Measurements from ENCODE around the gene C16orf74.
A peak's percentile ranks its signal among the peaks of the same experiment; 100 is the strongest.

C16orf74 gene

GRCh38 chr16:85689950-85690320, 61.0 kb downstream of the C16orf74 start:
- no peak for DNase-seq

DNA sequence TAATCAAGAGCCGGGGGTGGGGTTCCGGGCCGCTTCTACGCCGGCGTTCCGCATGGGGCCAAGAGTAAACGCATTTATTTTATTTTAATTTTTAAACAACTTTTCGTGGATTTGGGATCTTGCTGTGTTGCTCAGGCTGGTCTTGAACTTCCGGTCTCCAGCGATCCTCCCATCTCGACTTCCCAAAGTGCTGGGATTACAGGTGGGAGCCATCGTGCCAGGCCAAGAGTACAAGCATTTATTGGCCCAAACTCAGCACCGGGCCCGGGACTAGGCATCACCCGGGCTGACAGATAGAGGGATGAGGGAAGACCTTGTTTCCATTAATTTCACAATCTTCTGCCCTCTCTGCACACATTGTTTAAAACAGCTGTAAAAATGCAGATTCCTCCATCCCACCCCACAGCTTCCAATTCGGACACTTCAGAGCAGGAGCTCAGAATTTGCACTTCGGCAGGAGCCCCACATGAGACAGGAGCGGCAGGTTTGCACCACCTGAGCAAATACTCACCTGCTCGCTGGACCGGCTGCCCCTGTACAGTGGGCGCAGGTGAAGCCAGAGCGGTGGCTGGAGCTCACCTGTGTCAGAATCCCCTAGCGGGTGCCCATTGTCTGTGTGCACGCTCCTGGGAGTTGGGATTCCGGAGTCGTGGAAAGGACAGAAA, 61.5 kb downstream of the C16orf74 start:
- DNase-seq, result no peak

- DNase-seq, result peak; percentile 93
Measured at GRCh38 chr16:85688586-85689284, 62.2 kb downstream of the C16orf74 start, which contains the start of gene GINS2. Gene GINS2 (minus strand): TSS chr16:85688954. CDS start chr16:85688898, 56 bp downstream.

DNA sequence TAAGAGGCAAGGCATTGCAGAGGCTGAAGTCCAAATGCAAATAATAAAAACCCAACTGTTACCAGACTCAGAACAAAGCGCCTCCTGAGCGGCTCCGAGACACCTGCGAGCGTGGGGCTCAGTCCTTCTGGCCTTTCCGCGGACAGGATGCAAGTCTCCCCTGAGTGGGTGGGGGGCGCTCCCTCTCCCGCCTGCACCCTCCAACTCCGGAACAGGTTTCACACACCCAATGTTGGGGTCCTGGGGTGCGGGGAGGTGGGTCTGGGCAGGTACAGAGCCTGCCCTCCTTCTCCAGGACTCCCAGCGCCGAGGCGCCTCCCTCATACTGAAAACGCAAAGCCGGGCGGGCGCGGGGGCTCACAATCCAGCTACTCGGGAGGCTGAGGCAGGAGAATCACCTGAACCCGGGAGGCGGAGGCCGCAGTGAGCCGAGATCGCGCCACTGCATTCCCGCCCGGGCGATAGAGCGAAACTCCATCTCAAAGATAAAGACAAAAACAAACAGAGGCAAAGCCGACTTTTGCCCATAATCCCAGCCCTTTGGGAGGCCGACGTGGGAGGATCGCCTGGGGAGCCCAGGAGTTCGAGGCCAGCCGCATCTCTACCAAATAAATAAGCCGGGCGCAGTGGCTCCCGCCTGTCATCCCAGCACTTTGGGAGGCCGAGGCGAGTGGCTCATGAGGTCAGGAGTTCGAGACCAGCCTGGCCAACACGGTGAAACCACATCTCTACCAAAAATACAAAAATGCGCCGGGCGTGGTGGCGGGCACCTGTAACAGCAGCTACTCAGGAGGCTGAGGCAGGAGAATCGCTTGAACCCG, 63.0 kb downstream of the C16orf74 start:
- peak; percentile 7 for DNase-seq

DNA sequence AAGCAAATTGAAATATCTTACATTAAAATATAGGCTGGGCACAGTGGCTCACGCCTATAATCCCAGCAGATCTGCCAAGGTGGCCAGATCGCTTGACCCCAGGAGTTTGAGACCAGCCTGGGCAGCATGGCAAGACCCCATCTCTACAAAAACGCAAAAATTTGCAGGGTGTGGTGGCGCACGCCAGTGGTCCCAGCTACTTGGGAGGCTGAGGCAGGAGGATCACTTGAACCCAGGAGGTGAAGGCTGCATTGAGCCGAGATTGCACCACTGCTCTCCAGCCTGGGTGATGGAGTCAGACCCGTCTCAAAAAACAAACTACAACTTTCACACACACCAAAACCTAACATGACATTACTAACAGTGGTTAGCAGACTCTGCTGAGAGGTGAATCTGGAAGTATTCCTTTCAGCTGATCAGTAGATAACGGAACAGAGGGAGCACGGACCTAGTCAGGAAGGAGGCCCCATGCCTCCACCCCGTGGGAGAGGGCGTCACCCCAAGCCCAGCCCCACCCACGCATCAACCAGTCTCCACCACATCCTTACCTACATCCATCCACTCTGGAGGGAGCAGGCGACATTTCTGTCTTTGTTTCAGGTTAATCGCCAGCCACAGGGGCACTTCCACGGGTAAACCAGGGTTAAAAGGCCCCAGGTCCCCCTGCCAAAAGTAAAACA, 63.8 kb downstream of the C16orf74 start:
- DNase-seq, result no peak

DNA sequence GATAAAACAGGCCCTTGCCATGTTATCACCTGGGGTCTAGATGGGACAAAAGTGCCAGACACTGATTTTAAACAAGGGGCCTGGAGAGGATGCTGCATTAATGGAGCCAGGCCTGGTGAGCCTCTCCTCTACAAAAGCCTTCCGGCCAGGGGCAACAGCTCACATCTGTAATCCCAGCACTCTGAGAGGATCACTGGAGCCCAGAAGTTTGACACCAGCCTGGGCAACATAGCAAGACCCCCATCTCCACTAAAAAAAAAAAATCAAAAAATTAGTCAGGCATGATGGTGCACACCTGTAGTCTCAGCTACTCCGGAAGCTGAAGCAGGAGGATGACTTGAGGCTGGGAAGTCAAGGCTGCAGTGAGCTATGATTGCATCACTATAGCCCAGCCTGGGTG, 65.6 kb downstream of the C16orf74 start:
- DNase-seq, result no peak

- DNase-seq, result no peak
Measured at GRCh38 chr16:85683363-85683762, 67.5 kb downstream of the C16orf74 start.

DNA sequence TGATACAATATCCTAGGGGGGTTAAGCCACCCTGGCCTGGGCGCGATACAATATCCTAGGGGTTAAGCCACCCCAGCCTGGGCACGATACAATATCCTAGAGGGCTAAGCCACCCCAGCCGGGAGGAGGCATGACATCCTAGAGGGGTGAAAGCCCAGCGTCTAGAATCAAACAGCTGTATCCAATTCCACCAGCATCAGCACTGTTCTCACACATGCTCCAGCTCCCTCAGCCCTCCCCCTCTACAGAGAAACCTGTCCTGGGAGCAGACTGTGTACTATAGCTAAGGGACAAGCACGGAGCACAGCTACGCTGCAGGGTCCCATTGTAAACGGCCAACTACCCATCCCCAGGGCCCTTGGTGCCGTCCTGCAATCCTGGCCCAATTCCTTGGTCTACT, 68.4 kb downstream of the C16orf74 start:
- no peak for DNase-seq

DNA sequence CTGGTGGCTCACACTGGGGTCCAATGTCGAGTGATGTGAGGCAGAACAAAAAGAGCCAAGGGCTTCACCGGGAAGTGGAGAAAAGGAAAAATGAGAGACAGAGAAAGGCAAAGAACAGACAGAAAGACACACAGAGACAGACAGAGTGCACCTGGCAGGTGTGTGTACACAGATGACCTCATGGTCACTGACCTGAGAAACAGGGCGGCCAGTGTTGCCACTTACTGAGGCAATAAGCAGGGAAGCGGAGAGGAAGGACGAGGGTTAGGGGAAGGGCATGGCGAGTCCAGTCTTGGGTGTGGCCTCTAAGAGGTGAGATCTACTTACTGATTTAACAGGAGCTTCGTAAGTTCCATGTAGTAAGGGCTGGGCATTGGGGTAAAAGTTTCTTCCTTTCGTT, 69.6 kb downstream of the C16orf74 start:
- no peak for DNase-seq

- no peak for DNase-seq
Measured at GRCh38 chr16:85680352-85680944, 70.4 kb downstream of the C16orf74 start.

DNA sequence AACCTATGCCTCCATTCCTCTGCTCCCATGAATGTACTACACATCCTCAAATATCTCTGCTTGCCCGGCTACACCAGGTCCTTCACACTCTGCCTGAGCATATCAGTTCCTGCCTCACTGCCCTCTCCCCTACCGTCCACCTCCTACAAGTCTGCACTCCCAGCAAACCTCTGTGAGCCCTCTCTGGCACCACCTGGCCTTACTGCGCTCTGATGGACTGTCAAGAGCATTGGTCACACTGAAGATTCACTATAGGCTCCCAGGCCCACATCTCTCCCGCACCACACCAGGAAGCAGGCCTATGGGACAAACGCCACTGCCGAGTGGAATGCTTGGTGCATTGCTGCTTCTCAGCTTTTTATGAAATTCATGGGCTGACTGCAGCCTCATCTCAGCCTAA, 71.0 kb downstream of the C16orf74 start:
- no peak for DNase-seq

DNA sequence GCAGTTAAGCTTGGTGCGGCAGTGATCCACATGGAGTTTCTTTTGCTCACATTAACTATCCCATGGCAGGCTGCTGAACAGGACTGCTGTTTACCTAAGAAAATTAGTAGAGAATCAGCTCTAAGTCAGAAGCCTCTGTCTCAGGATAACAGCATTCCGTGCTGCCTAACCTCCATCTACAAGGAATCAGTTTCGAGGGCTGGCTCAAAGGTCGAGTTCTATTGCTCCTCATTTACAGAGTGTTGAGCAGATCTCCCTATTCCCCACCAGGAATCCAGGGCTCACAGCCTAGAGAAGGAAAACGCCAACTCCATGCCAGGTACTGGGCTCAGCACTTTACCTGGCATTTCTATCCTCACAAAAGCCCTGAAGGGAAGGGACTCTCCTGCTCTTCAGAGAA, 72.1 kb downstream of the C16orf74 start:
- DNase-seq, result no peak

DNA sequence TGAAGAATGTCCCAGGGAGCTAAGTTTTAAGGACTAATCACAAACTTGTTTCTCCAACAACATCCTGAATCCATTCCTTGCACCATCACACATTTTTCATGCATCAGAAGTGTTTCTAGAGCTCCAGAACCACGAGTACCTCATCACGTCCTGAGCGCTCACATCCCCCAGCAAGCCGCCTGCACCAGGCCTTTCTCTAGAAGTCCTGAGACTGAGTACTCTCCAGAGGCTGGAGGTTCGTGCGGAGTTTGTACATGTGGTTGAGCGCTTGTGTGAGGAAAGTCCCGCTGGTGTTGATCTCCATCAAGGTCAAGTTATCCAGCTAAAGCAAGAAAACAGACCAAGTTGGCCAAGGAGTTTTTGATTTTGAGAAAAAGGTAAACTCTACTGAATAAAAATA, 72.9 kb downstream of the C16orf74 start:
- no peak for DNase-seq

- no peak for DNase-seq
Measured at GRCh38 chr16:85677383-85677967, 73.4 kb downstream of the C16orf74 start.

DNA sequence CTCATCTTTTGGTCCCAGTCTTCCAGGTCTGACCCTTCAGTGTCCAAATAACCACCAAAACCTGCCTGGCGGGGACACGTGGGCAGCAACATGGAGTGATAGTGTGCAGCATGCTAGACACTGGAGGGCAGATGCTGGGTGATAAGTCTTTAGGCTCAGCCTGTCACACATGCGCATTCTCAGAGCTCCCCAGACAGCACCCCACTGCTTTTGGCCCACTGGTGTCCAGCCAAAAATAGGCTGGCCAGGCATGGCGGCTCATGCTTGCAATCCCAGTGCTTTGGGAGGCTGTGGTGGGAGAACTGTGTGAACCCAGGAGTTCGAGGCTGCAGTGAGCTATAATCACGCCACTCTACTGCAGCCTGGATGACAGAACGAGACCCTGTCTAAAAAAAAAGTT, 74.4 kb downstream of the C16orf74 start:
- DNase-seq, result no peak

DNA sequence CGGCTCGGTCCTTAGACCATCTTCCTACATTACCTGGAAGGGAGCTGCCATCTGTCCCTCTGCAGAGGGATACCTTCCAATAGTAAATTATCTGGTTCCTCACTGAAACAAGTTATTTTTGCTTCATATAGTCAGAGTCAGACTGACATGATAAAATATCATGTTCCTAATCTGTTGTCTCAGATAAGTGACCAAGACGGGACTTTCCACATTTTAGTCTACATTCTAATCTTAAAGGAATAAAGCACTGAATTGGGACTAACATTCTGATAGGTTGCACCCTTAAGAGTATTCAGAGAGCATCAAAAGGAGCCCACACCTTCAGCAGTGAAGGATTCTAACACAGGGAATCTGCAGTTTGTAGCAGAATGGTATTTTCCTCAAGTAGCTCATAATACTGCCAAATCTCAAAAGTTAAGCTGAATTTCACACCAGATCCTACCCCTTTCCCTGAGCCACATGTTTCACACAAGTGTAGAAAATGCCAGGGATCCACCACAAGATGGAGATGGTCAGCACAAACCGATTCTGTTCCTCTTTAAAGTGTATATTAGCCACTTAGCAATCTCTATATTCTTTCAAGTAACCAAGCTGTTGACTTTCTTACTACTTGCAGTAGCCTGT, 75.5 kb downstream of the C16orf74 start:
- no peak for DNase-seq

DNA sequence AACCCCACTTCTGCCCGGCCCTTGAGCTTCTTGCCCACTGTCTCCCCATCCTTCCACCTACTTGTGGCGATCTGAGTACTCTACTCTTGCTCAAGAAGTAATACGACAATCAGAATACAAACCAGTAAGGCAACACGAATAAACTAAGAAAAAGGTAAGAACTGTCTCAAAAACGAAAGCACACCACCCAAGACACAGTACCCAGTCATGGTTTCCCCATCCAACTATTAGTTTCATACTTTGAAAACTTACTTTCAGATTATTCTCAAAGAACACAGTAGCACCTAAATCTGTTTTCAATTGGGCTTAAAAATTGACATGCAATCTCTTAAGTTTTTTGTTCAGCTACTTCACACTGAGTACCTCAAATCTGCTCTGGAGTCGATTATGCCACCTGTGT, 76.1 kb downstream of the C16orf74 start:
- DNase-seq, result no peak

DNA sequence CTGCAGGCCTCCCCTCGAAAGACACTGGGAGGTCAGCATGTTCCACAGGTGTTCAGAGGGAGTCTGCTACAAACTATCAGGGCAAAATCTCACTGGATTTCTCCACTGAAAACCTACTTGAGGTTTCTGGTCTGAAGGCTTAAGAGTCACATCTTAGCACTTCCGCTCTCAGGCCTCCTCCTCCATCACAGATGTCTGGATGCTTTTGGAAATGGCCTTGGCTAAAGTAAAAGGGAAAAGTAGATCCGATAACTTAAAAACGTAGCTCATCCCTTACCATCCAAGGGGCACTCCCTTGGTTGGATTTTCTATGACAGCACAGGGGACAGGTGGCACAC, 76.5 kb downstream of the C16orf74 start:
- no peak for DNase-seq

GRCh38 chr16:85673529-85674417, 77.1 kb downstream of the C16orf74 start:
- DNase-seq, result no peak

- DNase-seq, result no peak
Measured at GRCh38 chr16:85670840-85671239, 80.1 kb downstream of the C16orf74 start.
